GM12878 (cell line): Measurements from ENCODE around the gene SYK. TPM values are rescaled to one million over a fixed set of nuclear protein-coding genes. Genes with fewer than 3 reads are reported as not detected.

Experiments
- ATAC-seq: fragments of 200-7000 bp; cut with Tn5 transposase; 3 replicates; pipeline ENCODE4 v1.9.1; 2020; ENCODE audit warnings: mild to moderate bottlenecking, moderate library complexity
- BruUV-seq: library from RNA; stranded (reverse); fragments of 400-500 nt; replicated peaks from 2 replicates; lab custom pipeline; 2021; lab: Mats Ljungman, UMichigan
- CTCF ChIA-PET: fragments of 300-600 bp; sonication (Branson Sonifier 250); formaldehyde crosslinking; extraction: SDS; loops from one replicate; lab custom pipeline; 2021; ENCODE audit warnings: inconsistent platforms; lab: Yijun Ruan, JAX
- POLR2A ChIA-PET: fragments of 350-600 bp; formaldehyde crosslinking; extraction: SDS; loops from one replicate; lab custom pipeline; 2021; ENCODE audit warnings: inconsistent platforms; lab: Charles Lee
- RAD21 ChIA-PET: fragments of 300-600 bp; sonication (Branson Sonifier 250); formaldehyde crosslinking; loops from one replicate; lab custom pipeline; 2023; ENCODE audit warnings: antibody characterized with exemption; ENCODE audit not compliant: unreplicated experiment; lab: Charles Lee
- SMC1A ChIA-PET: fragments of 300-600 bp; sonication (Branson Sonifier 250); formaldehyde crosslinking; loops from one replicate; lab custom pipeline; 2023; ENCODE audit not compliant: unreplicated experiment, uncharacterized antibody; lab: Charles Lee
- DNase-seq: peaks from one replicate; pipeline ENCODE4 v3.0.0-alpha.2; 2011; ENCODE audit warnings: low read depth, low spot score
- FAIRE-seq: peaks from 3 replicates; lab custom pipeline; 2011; peaks lifted over from hg19 to GRCh38; lab: Jason Lieb, UNC
- H2AFZ ChIP-seq: 2 replicates; pipeline ENCODE4 v1.6.0; 2011; ENCODE audit warnings: low read depth, low read length, control low read depth; ENCODE audit not compliant: control insufficient read depth
- H3K27ac ChIP-seq: 2 replicates; pipeline ENCODE4 v1.5.1; 2011; ENCODE audit warnings: control low read depth; ENCODE audit not compliant: control insufficient read depth, insufficient read depth
- H3K27me3 ChIP-seq, 2 experiments: replicated peaks in 1 of 2; 2 replicates each; pipeline versions ENCODE4 v1.6.0 to v1.6.1; 2011; ENCODE audit warnings: low read length in 1 of 2; ENCODE audit not compliant: control insufficient read depth in 2 of 2, insufficient read depth in 2 of 2
- H3K36me3 ChIP-seq, 2 experiments: 2 replicates each; pipeline ENCODE4 v1.5.1; 2011; ENCODE audit warnings: low read length in 1 of 2; ENCODE audit not compliant: control insufficient read depth in 2 of 2, insufficient read depth in 2 of 2
- H3K4me1 ChIP-seq: 2 replicates; pipeline ENCODE4 v1.6.1; 2011; ENCODE audit warnings: mild to moderate bottlenecking, low read length, moderate library complexity, mixed read lengths; ENCODE audit not compliant: control insufficient read depth, insufficient read depth
- H3K4me2 ChIP-seq: 2 replicates; pipeline ENCODE4 v1.6.0; 2011; ENCODE audit warnings: control low read depth; ENCODE audit not compliant: control insufficient read depth, insufficient read depth
- H3K4me3 ChIP-seq: fragments of 200-600 bp; sonication (generic); 2 replicates; pipeline ENCODE4 v1.5.1; 2016
- H3K79me2 ChIP-seq: 2 replicates; pipeline ENCODE4 v1.6.0; 2011; ENCODE audit warnings: low read length; ENCODE audit not compliant: control insufficient read depth, insufficient read depth
- H3K9ac ChIP-seq: 2 replicates; pipeline ENCODE4 v1.8.0; 2011; ENCODE audit warnings: low read length, control low read depth, mixed read lengths; ENCODE audit not compliant: control insufficient read depth, insufficient read depth
- H3K9me3 ChIP-seq: replicated peaks from 3 replicates; pipeline ENCODE4 v1.5.1; 2011; ENCODE audit warnings: mild to moderate bottlenecking, low read length; ENCODE audit not compliant: control insufficient read depth, insufficient read depth
- H4K20me1 ChIP-seq: 2 replicates; pipeline ENCODE4 v1.6.0; 2011; ENCODE audit not compliant: control insufficient read depth, insufficient read depth
- CBX3 ChIP-seq: fragments of 200-600 bp; sonication (generic); IDR thresholded peaks from 2 replicates; pipeline ENCODE4 v1.6.1; 2016; ENCODE audit warnings: low read depth, borderline replicate concordance
- HCFC1 ChIP-seq: fragments of 150-350 bp; IDR thresholded peaks from 2 replicates; pipeline ENCODE4 v1.6.1; 2014; ENCODE audit warnings: low read length
- HDGF ChIP-seq: fragments of 450-650 bp; IDR thresholded peaks from 2 replicates; pipeline ENCODE4 v1.6.1; 2016; ENCODE audit warnings: antibody characterized with exemption
- NKRF ChIP-seq: fragments of 450-650 bp; conservative IDR thresholded peaks from 2 replicates; pipeline ENCODE4 v1.6.1; 2017; ENCODE audit warnings: mild to moderate bottlenecking, moderate library complexity
- NR2C2 ChIP-seq: IDR thresholded peaks from 2 replicates; pipeline ENCODE4 v1.6.1; 2011; ENCODE audit warnings: borderline replicate concordance, low read depth; ENCODE audit not compliant: control insufficient read depth, insufficient read length
- SIX5 ChIP-seq: IDR thresholded peaks from 2 replicates; pipeline ENCODE4 v1.6.1; 2011; ENCODE audit warnings: mild to moderate bottlenecking, low read depth, low read length, moderate library complexity; ENCODE audit not compliant: severe bottlenecking
- SMAD1 ChIP-seq: fragments of 450-650 bp; IDR thresholded peaks from 2 replicates; pipeline ENCODE4 v1.6.1; 2018; ENCODE audit warnings: mild to moderate bottlenecking, low read depth; ENCODE audit not compliant: partially characterized antibody
- WGBS: methylation state at CpG from one replicate; pipeline ENCODE4 v1.1.6; 2016; ENCODE audit warnings: low lambda C conversion rate; ENCODE audit not compliant: insufficient replicate concordance, insufficient coverage; ENCODE audit errors: missing lambda C conversion rate; 5-methylcytosine and 5-hydroxymethylcytosine counted together
- in situ Hi-C: fragments of 300-500 bp; cut with MboI; formaldehyde crosslinking; loops from 9 replicates; pipeline ENCODE4 v1.14.3; 2018; ENCODE audit warnings: mixed read lengths
- intact Hi-C: fragments of 100-400 bp; cut with micrococcal nuclease; formaldehyde crosslinking; loops from one replicate; pipeline ENCODE4 v1.14.2; 2022; ENCODE audit not compliant: unreplicated experiment
- polyA plus RNA-seq, 11 experiments: library from polyadenylated mRNA; depleted of rRNA in 4 of 11; unstranded in 6 of 11; stranded (reverse) in 5 of 11; fragments of >200 nt; fragmentation: Nextera tagmentation in 4 of 11; fragmentation: Illumina TruSeq in 1 of 11; extraction: Ambion mirVana in 4 of 11; extraction: Trizol in 1 of 11; gene quantifications; 1 replicate in 1 of 11; 2 replicates in 10 of 11; pipeline versions ENCODE4 v1.2.1 to v1.2.3, GENCODE V29; 2011 to 2016; ENCODE audit warnings: inconsistent platforms in 2 of 11, missing spikeins in 2 of 11, low read depth in 1 of 11
- total RNA-seq, 4 experiments: library from RNA; depleted of rRNA in 3 of 4; stranded (reverse); fragments of >200 nt in 3 of 4; fragmentation: Illumina TruSeq in 1 of 4; extraction: Trizol in 1 of 4; gene quantifications; 2 replicates each; pipeline versions ENCODE4 v1.2.1 to v1.2.3, GENCODE V29; 2013 to 2021

SYK gene
- total and polyA plus RNA-seq, 10 of the 15 experiments (the other 5 are each of a cell fraction or from before 2014, with no cell fraction given), result 6.5 to 135 (median 68.8) TPM

GRCh38 chr9:90840696-90841095, 39.1 kb downstream of the SYK start:
- Histone ChIP-seq H3K27me3 (no peaks in the 10 kb centered on the region), H3K27ac (no peak overlapping the region), H3K79me2 (peaks cover 18% of the 10 kb centered on the region), H3K36me3 (peaks cover 7 to 9% of the 10 kb centered on the region in 2 experiments; a peak in 3 of 4 replicates), H3K4me2 (no peak overlapping the region), H3K9ac (no peak overlapping the region), H4K20me1 (no peaks in the 10 kb centered on the region), H2AFZ (no peak overlapping the region), H3K4me3 (no peak overlapping the region), H3K4me1 (peaks cover 26% of the 10 kb centered on the region), H3K9me3 (no peaks in the 10 kb centered on the region)
- ATAC-seq (no peak), DNase-seq (no peak), FAIRE-seq (no peak)
- POLR2A ChIA-PET, result no interaction called here
- no TSS peak for BruUV-seq
- RAD21 ChIA-PET, result no interaction called here
- intact Hi-C loops (no loop called here), in situ Hi-C loops (no loop called here)
- TF ChIP-seq HCFC1, result no peak
- peak; percentile 12 for TF ChIP-seq NR2C2
- no peak for TF ChIP-seq CBX3
- no peak for TF ChIP-seq SIX5
- WGBS, result 84% methylated on average over 5 of the region's 5 CpGs
- CTCF ChIA-PET, result no interaction called here
- SMC1A ChIA-PET, result no interaction called here

GRCh38 chr9:90841213-90841612, 39.6 kb downstream of the SYK start:
- no peaks in the 10 kb centered on the region for H3K9me3 ChIP-seq
- no peaks in the 10 kb centered on the region for H3K27me3 ChIP-seq
- intact Hi-C loops, result no loop called here
- ChIA-PET CTCF (no interaction called here), POLR2A (no interaction called here), RAD21 (no interaction called here), SMC1A (no interaction called here)
- DNase-seq (no peak), ATAC-seq (no peak), FAIRE-seq (no peak)
- BruUV-seq, result no TSS peak
- peaks cover 18% of the 10 kb centered on the region for H3K79me2 ChIP-seq
- no peak overlapping the region for H3K27ac ChIP-seq
- H2AFZ ChIP-seq, result no peak overlapping the region
- H3K4me3 ChIP-seq, result no peak overlapping the region
- H3K36me3 ChIP-seq, result peaks cover 9 to 13% of the 10 kb centered on the region in 2 experiments; a peak in 3 of 4 replicates
- H4K20me1 ChIP-seq, result no peaks in the 10 kb centered on the region
- in situ Hi-C loops, result no loop called here
- no peak overlapping the region for H3K9ac ChIP-seq
- H3K4me1 ChIP-seq, result peaks cover 26% of the 10 kb centered on the region
- H3K4me2 ChIP-seq, result no peak overlapping the region; the same call in 1 of the 2 replicates
- 55% methylated on average over 5 of the region's 5 CpGs for WGBS
- TF ChIP-seq SMAD1 (no peak), NKRF (no peak), HDGF (peak; percentile 74; the same call in 1 of the 2 replicates)
- TF ChIP-seq, all 136 proteins: peak for 1
